CD8-positive, alpha-beta memory T cell (primary cell): Measurements from ENCODE around the gene CCDC47. TPM values are rescaled to one million over a fixed set of nuclear protein-coding genes. Genes with fewer than 3 reads are reported as not detected.

Source experiments
- CTCF ChIA-PET: fragments of 350-600 bp; sonication (Branson Sonifier 250); formaldehyde crosslinking; loops from one replicate; lab custom pipeline; 2021; ENCODE audit warnings: antibody characterized with exemption; lab: Charles Lee
- POLR2A ChIA-PET: fragments of 350-600 bp; sonication (Branson Sonifier 250); formaldehyde crosslinking; loops from one replicate; lab custom pipeline; 2021; ENCODE audit warnings: antibody characterized with exemption; lab: Charles Lee
- DNase-seq, 5 donors: peaks; one replicate each; pipeline versions ENCODE4 v3.0.0 to v3.0.0-alpha.2; 2020 to 2022; ENCODE audit warnings: mixed read lengths in 1 of 5
- H3K27ac ChIP-seq: one replicate; pipeline ENCODE4 v1.7.0; 2013; ENCODE audit warnings: low read depth, mild to moderate bottlenecking, low read length, moderate library complexity
- H3K27me3 ChIP-seq: 2 replicates; pipeline ENCODE4 v1.7.0; 2013; ENCODE audit warnings: low read length, mild to moderate bottlenecking; ENCODE audit not compliant: insufficient read depth, poor library complexity, severe bottlenecking
- H3K36me3 ChIP-seq: 2 replicates; pipeline ENCODE4 v1.7.0; 2013; ENCODE audit warnings: mild to moderate bottlenecking, low read length, moderate library complexity; ENCODE audit not compliant: insufficient read depth
- H3K4me1 ChIP-seq: 2 replicates; pipeline ENCODE4 v1.7.0; 2013; ENCODE audit warnings: mild to moderate bottlenecking, low read length, moderate library complexity; ENCODE audit not compliant: insufficient read depth
- H3K4me3 ChIP-seq: 2 replicates; pipeline ENCODE4 v1.7.0; 2013; ENCODE audit warnings: mild to moderate bottlenecking, low read length
- H3K9me3 ChIP-seq: 2 replicates; pipeline ENCODE4 v1.7.0; 2013; ENCODE audit warnings: mild to moderate bottlenecking, low read length
- H3K27ac Mint-ChIP-seq, 8 donors: one replicate each; pipeline ENCODE4 v1.8.0; 2020 to 2021; ENCODE audit warnings: mixed read lengths in 8 of 8, mild to moderate bottlenecking in 6 of 8, inconsistent platforms in 3 of 8, moderate library complexity in 3 of 8
- H3K27me3 Mint-ChIP-seq, 2 donors: one replicate each; pipeline ENCODE4 v1.8.0; 2020 to 2021; ENCODE audit warnings: mixed read lengths in 2 of 2, mild to moderate bottlenecking in 1 of 2, moderate library complexity in 1 of 2
- H3K36me3 Mint-ChIP-seq, 3 donors: one replicate each; pipeline ENCODE4 v1.8.0; 2020 to 2021; ENCODE audit warnings: mixed read lengths in 3 of 3, inconsistent platforms in 1 of 3, mild to moderate bottlenecking in 1 of 3
- H3K4me1 Mint-ChIP-seq, 3 donors: one replicate each; pipeline ENCODE4 v1.8.0; 2020 to 2021; ENCODE audit warnings: mixed read lengths in 3 of 3, inconsistent platforms in 1 of 3, mild to moderate bottlenecking in 1 of 3
- H3K4me3 Mint-ChIP-seq, 7 donors: one replicate each; pipeline ENCODE4 v1.8.0; 2020 to 2021; ENCODE audit warnings: mixed read lengths in 7 of 7, mild to moderate bottlenecking in 6 of 7, moderate library complexity in 4 of 7, inconsistent platforms in 2 of 7
- H3K9me3 Mint-ChIP-seq, 5 donors: one replicate each; pipeline ENCODE4 v1.8.0; 2020 to 2022; ENCODE audit warnings: mixed read lengths in 5 of 5, mild to moderate bottlenecking in 3 of 5, moderate library complexity in 2 of 5, inconsistent platforms in 1 of 5
- polyA plus RNA-seq: library from polyadenylated mRNA; unstranded; fragments of 300-500 nt; fragmentation: Illumina TruSeq; gene quantifications from one replicate; pipeline ENCODE4 v1.2.3, GENCODE V29; 2021
- total RNA-seq, 2 experiments: library from RNA; stranded (reverse); gene quantifications; one replicate each; pipeline ENCODE4 v1.2.3, GENCODE V29; 2021

The CCDC47 gene
- total RNA-seq (10 to 100 TPM; 93.0 to 94.5 TPM), polyA plus RNA-seq (49.6 TPM)

GRCh38 chr17:63773272-63774140 is at the start of gene CCDC47:
TSS of gene CCDC47 (minus strand) at chr17:63773597. CDS start at chr17:63766175, 7,422 bp downstream.
- peak within 1 kb of the TSS; percentile 98 for H3K4me3 ChIP-seq

GRCh38 chr17:63822537-63822936 is 49.1 kb upstream of the CCDC47 start:
- H3K4me3 Mint-ChIP-seq: peak overlapping the region in 1 of 7 donors; percentile 49
- peaks cover 12 to 94% (median 29%) of the 10 kb centered on the region in 3 donors for H3K36me3 Mint-ChIP-seq
- Histone ChIP-seq H3K4me1 (peaks cover 18% of the 10 kb centered on the region), H3K27ac (no peak overlapping the region), H3K36me3 (peaks cover 74% of the 10 kb centered on the region), H3K27me3 (no peaks in the 10 kb centered on the region), H3K4me3 (no peak overlapping the region), H3K9me3 (no peaks in the 10 kb centered on the region)
- POLR2A ChIA-PET: interaction anchor here (0.7 kb wide), 1 partner anchor 40 kb away, joined by 3 read pairs; no protein-coding TSS in a partner anchor
- H3K27me3 Mint-ChIP-seq: peaks cover 0 to 2% of the 10 kb centered on the region in 2 donors
- DNase-seq: no peak
- H3K27ac Mint-ChIP-seq: peak overlapping the region in 4 of 8 donors; percentile 12 to 68 (median 48)
- CTCF ChIA-PET: no interaction called here
- H3K9me3 Mint-ChIP-seq: no peaks in the 10 kb centered on the region
- H3K4me1 Mint-ChIP-seq: peaks cover 32 to 51% (median 37%) of the 10 kb centered on the region in 3 donors

More at GRCh38 chr17:63773272-63774140, at the start of gene CCDC47:
- Histone ChIP-seq H3K27me3 (no peaks in the 10 kb centered on the region), H3K4me1 (peaks cover 52% of the 10 kb centered on the region), H3K9me3 (no peaks in the 10 kb centered on the region), H3K27ac (peak within 1 kb of the TSS; percentile 99), H3K36me3 (peaks cover 6% of the 10 kb centered on the region)
- Mint-ChIP-seq H3K27ac (peak within 1 kb of the TSS; percentile 96 to 100 (median 99)), H3K27me3 (peaks cover 0 to 3% of the 10 kb centered on the region in 2 donors), H3K4me3 (peak within 1 kb of the TSS; percentile 92 to 100 (median 96)), H3K36me3 (peaks cover 0 to 56% (median 0%) of the 10 kb centered on the region in 3 donors), H3K9me3 (peaks cover 0 to 2% (median 0%) of the 10 kb centered on the region in 5 donors), H3K4me1 (peaks cover 53 to 87% (median 70%) of the 10 kb centered on the region in 3 donors)
- CTCF ChIA-PET: interaction anchor here (0.5 to 3.8 kb wide), 9 partner anchors 10 to 75 kb away, joined by 3 to 18 read pairs (median 5); partner anchors contain the start of gene STRADA
- peak; percentile 95 to 99 (median 99) for DNase-seq
- POLR2A ChIA-PET: interaction anchor here (0.5 to 4.5 kb wide), 20 partner anchors 10 to 732 kb away, joined by 3 to 95 read pairs (median 6); partner anchors contain the start of genes CEP95, DDX5, FTSJ3 and ICAM2

GRCh38 chr17:63821804-63822203 is 48.4 kb upstream of the CCDC47 start:
- ChIA-PET CTCF (interaction anchor here (1.2 to 2.2 kb wide), 3 partner anchors 9 to 27 kb away, joined by 3 to 5 read pairs (median 3); no protein-coding TSS in a partner anchor), POLR2A (interaction anchor here (0.7 kb wide), 1 partner anchor 40 kb away, joined by 3 read pairs; no protein-coding TSS in a partner anchor)
- no peak overlapping the region for H3K4me3 ChIP-seq
- Mint-ChIP-seq H3K27me3 (peaks cover 0 to under 1% of the 10 kb centered on the region in 2 donors), H3K9me3 (no peaks in the 10 kb centered on the region), H3K27ac (peak overlapping the region; percentile 14 to 91 (median 46)), H3K4me1 (peaks cover 24 to 43% (median 31%) of the 10 kb centered on the region in 3 donors), H3K4me3 (no peak overlapping the region), H3K36me3 (peaks cover 12 to 94% (median 29%) of the 10 kb centered on the region in 3 donors)
- peaks cover 18% of the 10 kb centered on the region for H3K4me1 ChIP-seq
- DNase-seq: no peak
- H3K27me3 ChIP-seq: no peaks in the 10 kb centered on the region
- H3K27ac ChIP-seq: no peak overlapping the region
- H3K36me3 ChIP-seq: peaks cover 81% of the 10 kb centered on the region
- no peaks in the 10 kb centered on the region for H3K9me3 ChIP-seq

GRCh38 chr17:63820963-63821561 is 47.7 kb upstream of the CCDC47 start:
- Mint-ChIP-seq H3K36me3 (peaks cover 12 to 97% (median 29%) of the 10 kb centered on the region in 3 donors), H3K9me3 (no peaks in the 10 kb centered on the region), H3K4me1 (peaks cover 17 to 36% (median 23%) of the 10 kb centered on the region in 3 donors), H3K27ac (peak overlapping the region in 5 of 8 donors; percentile 24 to 79 (median 71)), H3K27me3 (no peaks in the 10 kb centered on the region), H3K4me3 (peak overlapping the region in 3 of 7 donors; percentile 24 to 57 (median 42))
- CTCF ChIA-PET: interaction anchor here (1.2 to 2.2 kb wide), 3 partner anchors 9 to 28 kb away, joined by 3 to 5 read pairs (median 3); no protein-coding TSS in a partner anchor
- no peak for DNase-seq
- no peak overlapping the region for H3K4me3 ChIP-seq
- H3K27ac ChIP-seq: no peak overlapping the region
- POLR2A ChIA-PET: no interaction called here
- no peaks in the 10 kb centered on the region for H3K27me3 ChIP-seq
- H3K9me3 ChIP-seq: no peaks in the 10 kb centered on the region
- peaks cover 88% of the 10 kb centered on the region for H3K36me3 ChIP-seq
- H3K4me1 ChIP-seq: peaks cover 14% of the 10 kb centered on the region

- Mint-ChIP-seq H3K9me3 (no peaks in the 10 kb centered on the region), H3K4me3 (peak overlapping the region in 4 of 7 donors; percentile 13 to 42 (median 26)), H3K27ac (peak overlapping the region in 7 of 8 donors; percentile 28 to 92 (median 68)), H3K36me3 (peaks cover 7 to 99% (median 34%) of the 10 kb centered on the region in 3 donors), H3K4me1 (peaks cover 9 to 25% (median 16%) of the 10 kb centered on the region in 3 donors), H3K27me3 (no peaks in the 10 kb centered on the region)
- CTCF ChIA-PET: interaction anchor here (1.8 to 2.2 kb wide), 3 partner anchors 19 to 29 kb away, joined by 3 to 5 read pairs (median 5); no protein-coding TSS in a partner anchor
- Histone ChIP-seq H3K4me3 (no peak overlapping the region), H3K27ac (no peak overlapping the region), H3K9me3 (no peaks in the 10 kb centered on the region), H3K27me3 (no peaks in the 10 kb centered on the region), H3K4me1 (peaks cover 5% of the 10 kb centered on the region), H3K36me3 (peaks cover 89% of the 10 kb centered on the region)
- POLR2A ChIA-PET: interaction anchor here (0.6 kb wide), 1 partner anchor 129 kb away, joined by 3 read pairs; no protein-coding TSS in a partner anchor
- DNase-seq: no peak
Measured at GRCh38 chr17:63819585-63820537, 46.5 kb upstream of the CCDC47 start.

- Histone ChIP-seq H3K4me1 (peaks cover 5% of the 10 kb centered on the region), H3K27ac (no peak overlapping the region), H3K27me3 (no peaks in the 10 kb centered on the region), H3K9me3 (no peaks in the 10 kb centered on the region), H3K36me3 (peaks cover 88% of the 10 kb centered on the region), H3K4me3 (no peak overlapping the region)
- ChIA-PET POLR2A (no interaction called here), CTCF (interaction anchor here (1.8 kb wide), 1 partner anchor 30 kb away, joined by 5 read pairs; no protein-coding TSS in a partner anchor)
- Mint-ChIP-seq H3K36me3 (peaks cover 1 to 99% (median 31%) of the 10 kb centered on the region in 3 donors), H3K4me3 (peak overlapping the region in 1 of 7 donors; percentile 3), H3K27ac (peak overlapping the region in 5 of 8 donors; percentile 2 to 77 (median 51)), H3K9me3 (no peaks in the 10 kb centered on the region), H3K4me1 (peaks cover 7 to 22% (median 11%) of the 10 kb centered on the region in 3 donors), H3K27me3 (no peaks in the 10 kb centered on the region)
- no peak for DNase-seq
Measured at GRCh38 chr17:63819131-63819530, 45.7 kb upstream of the CCDC47 start.
